ENCODE data around the gene PRKCI.
"Not testable (repeated sequence)": the region's sequence is repeated elsewhere in the genome, so short reads cannot be mapped to it uniquely, and the experiment has no call there.

Gene PRKCI

GRCh38 chr3:170247875-170248274 lies 25.7 kb downstream of the PRKCI start:
- no peak overlapping the region for H3K27ac ChIP-seq
- H3K4me3 ChIP-seq (ENCODE audit: low read depth, low read length) = no peak overlapping the region
- H3K36me3 ChIP-seq = peaks cover under 1% of the 10 kb centered on the region
- H3K9me3 ChIP-seq (ENCODE audit: severe bottlenecking) = no peaks in the 10 kb centered on the region
- no peaks in the 10 kb centered on the region for H3K27me3 ChIP-seq (ENCODE audit: insufficient read depth, low read depth, severe bottlenecking)
- no peak for TF ChIP-seq CTCF (IDR thresholded peaks at IDR 0.05; ENCODE audit: low read depth, low read length)
- no peak for DNase-seq

GRCh38 chr3:170256597-170256996 lies 34.4 kb downstream of the PRKCI start:
- Histone ChIP-seq H3K4me3 (ENCODE audit: low read depth, low read length) (no peak overlapping the region), H3K27me3 (ENCODE audit: insufficient read depth, low read depth, severe bottlenecking) (no peaks in the 10 kb centered on the region), H3K36me3 (peaks cover 14% of the 10 kb centered on the region), H3K9me3 (ENCODE audit: severe bottlenecking) (no peaks in the 10 kb centered on the region), H3K27ac (no peak overlapping the region)
- DNase-seq = no peak
- no peak for TF ChIP-seq CTCF (IDR thresholded peaks at IDR 0.05; ENCODE audit: low read depth, low read length)

- H3K9me3 ChIP-seq (ENCODE audit: severe bottlenecking) = no peaks in the 10 kb centered on the region
- H3K27me3 ChIP-seq (ENCODE audit: insufficient read depth, low read depth, severe bottlenecking) = no peaks in the 10 kb centered on the region
- H3K27ac ChIP-seq = no peak overlapping the region
- no peak for DNase-seq
- no peak overlapping the region for H3K4me3 ChIP-seq (ENCODE audit: low read depth, low read length)
- TF ChIP-seq CTCF (IDR thresholded peaks at IDR 0.05; ENCODE audit: low read depth, low read length) = no peak
- peaks cover 14% of the 10 kb centered on the region for H3K36me3 ChIP-seq
Observed at GRCh38 chr3:170257145-170257544, 34.9 kb downstream of the PRKCI start.

GRCh38 chr3:170258105-170258487 lies 35.9 kb downstream of the PRKCI start:
- Histone ChIP-seq H3K27ac (no peak overlapping the region), H3K36me3 (peaks cover 14% of the 10 kb centered on the region), H3K9me3 (ENCODE audit: severe bottlenecking) (no peaks in the 10 kb centered on the region), H3K4me3 (ENCODE audit: low read depth, low read length) (no peak overlapping the region), H3K27me3 (ENCODE audit: insufficient read depth, low read depth, severe bottlenecking) (no peaks in the 10 kb centered on the region)
- no peak for TF ChIP-seq CTCF (IDR thresholded peaks at IDR 0.05; ENCODE audit: low read depth, low read length)
- no peak for DNase-seq

GRCh38 chr3:170259907-170260306 lies 37.7 kb downstream of the PRKCI start:
- Histone ChIP-seq H3K4me3 (ENCODE audit: low read depth, low read length) (no peak overlapping the region), H3K36me3 (peaks cover 28% of the 10 kb centered on the region), H3K27me3 (ENCODE audit: insufficient read depth, low read depth, severe bottlenecking) (no peaks in the 10 kb centered on the region), H3K27ac (no peak overlapping the region), H3K9me3 (ENCODE audit: severe bottlenecking) (no peaks in the 10 kb centered on the region)
- TF ChIP-seq CTCF (IDR thresholded peaks at IDR 0.05; ENCODE audit: low read depth, low read length) = no peak
- DNase-seq = no peak

GRCh38 chr3:170267793-170268192 lies 45.6 kb downstream of the PRKCI start:
- Histone ChIP-seq H3K27ac (no peak overlapping the region), H3K4me3 (ENCODE audit: low read depth, low read length) (no peak overlapping the region), H3K9me3 (ENCODE audit: severe bottlenecking) (no peaks in the 10 kb centered on the region), H3K36me3 (peaks cover 36% of the 10 kb centered on the region), H3K27me3 (ENCODE audit: insufficient read depth, low read depth, severe bottlenecking) (no peaks in the 10 kb centered on the region)
- no peak for TF ChIP-seq CTCF (IDR thresholded peaks at IDR 0.05; ENCODE audit: low read depth, low read length)
- no peak for DNase-seq

GRCh38 chr3:170269673-170270254 lies 47.5 kb downstream of the PRKCI start:
- H3K36me3 ChIP-seq = peaks cover 28% of the 10 kb centered on the region
- H3K4me3 ChIP-seq (ENCODE audit: low read depth, low read length); H3K9me3 ChIP-seq (ENCODE audit: severe bottlenecking); H3K27me3 ChIP-seq (ENCODE audit: insufficient read depth, low read depth, severe bottlenecking); DNase-seq; H3K27ac ChIP-seq: not testable (repeated sequence)
